Measurements from ENCODE around the gene NEK10. TPM values are rescaled to one million over a fixed set of nuclear protein-coding genes. Genes with fewer than 3 reads are reported as not detected.

Gene NEK10
- total RNA-seq, 3 donors from 2014 or later (not counting 1 experiment from before 2014, with no cell fraction given): 0.68 to 1.6 (median 0.80) TPM

DNA sequence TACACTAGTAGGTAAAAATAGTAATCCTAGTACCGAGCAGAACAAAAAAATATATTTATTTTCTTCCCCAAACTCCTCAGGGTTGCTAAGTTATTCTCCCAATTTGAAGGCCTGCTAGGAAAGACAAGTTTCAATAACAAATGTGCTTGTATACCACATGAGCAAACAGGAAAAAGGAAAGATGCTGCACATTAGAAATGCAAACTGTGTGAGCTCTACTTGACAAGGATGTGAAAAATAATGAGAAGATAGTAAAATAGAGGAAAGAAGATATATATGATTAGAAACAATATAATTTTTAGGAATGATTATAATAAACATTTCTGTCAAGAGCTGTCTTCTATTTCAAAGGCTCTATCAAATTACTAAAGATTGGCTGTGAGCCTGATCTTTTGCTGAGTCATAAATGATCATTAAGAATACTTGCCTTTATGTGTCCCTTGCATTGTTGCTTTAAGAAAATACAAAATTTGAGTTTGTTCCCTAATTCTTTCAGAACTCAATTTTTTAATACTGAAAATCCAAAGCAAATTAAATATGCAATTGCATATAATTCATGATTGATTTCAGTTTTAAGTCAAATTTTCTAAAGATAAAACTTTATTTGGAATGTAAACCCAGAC is 174.2 kb downstream of the NEK10 start:
- Mint-ChIP-seq H3K4me1 (no peaks in the 10 kb centered on the region), H3K36me3 (no peaks in the 10 kb centered on the region), H3K27ac (no peak overlapping the region), H3K27me3 (ENCODE audit: low read depth in 2 of 2) (no peaks in the 10 kb centered on the region), H3K9me3 (peaks cover 0 to 2% of the 10 kb centered on the region in 2 donors), H3K4me3 (no peak overlapping the region)
- no peak for ATAC-seq
- WGBS (ENCODE audit: insufficient coverage): no CpG with 5 or more reads among the region's 1 CpG
- intact Hi-C loops (cut with micrococcal nuclease): no loop called here
- no peak for DNase-seq
- TF ChIP-seq, protein P1, sequence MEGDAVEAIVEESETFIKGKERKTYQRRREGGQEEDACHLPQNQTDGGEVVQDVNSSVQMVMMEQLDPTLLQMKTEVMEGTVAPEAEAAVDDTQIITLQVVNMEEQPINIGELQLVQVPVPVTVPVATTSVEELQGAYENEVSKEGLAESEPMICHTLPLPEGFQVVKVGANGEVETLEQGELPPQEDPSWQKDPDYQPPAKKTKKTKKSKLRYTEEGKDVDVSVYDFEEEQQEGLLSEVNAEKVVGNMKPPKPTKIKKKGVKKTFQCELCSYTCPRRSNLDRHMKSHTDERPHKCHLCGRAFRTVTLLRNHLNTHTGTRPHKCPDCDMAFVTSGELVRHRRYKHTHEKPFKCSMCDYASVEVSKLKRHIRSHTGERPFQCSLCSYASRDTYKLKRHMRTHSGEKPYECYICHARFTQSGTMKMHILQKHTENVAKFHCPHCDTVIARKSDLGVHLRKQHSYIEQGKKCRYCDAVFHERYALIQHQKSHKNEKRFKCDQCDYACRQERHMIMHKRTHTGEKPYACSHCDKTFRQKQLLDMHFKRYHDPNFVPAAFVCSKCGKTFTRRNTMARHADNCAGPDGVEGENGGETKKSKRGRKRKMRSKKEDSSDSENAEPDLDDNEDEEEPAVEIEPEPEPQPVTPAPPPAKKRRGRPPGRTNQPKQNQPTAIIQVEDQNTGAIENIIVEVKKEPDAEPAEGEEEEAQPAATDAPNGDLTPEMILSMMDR (IDR thresholded peaks at IDR 0.05): no peak
- Histone ChIP-seq H3K27ac (ENCODE audit: low read length) (no peak overlapping the region), H3K4me1 (ENCODE audit: control insufficient read depth, insufficient read depth, low read length) (no peaks in the 10 kb centered on the region), H3K9me3 (ENCODE audit: control insufficient read depth, insufficient read depth, low read length) (no peaks in the 10 kb centered on the region), H3K4me3 (ENCODE audit: low read length) (no peak overlapping the region), H3K36me3 (ENCODE audit: control insufficient read depth, insufficient read depth, low read length) (no peaks in the 10 kb centered on the region), H3K27me3 (ENCODE audit: control insufficient read depth, insufficient read depth, low read length) (no peaks in the 10 kb centered on the region)

DNA sequence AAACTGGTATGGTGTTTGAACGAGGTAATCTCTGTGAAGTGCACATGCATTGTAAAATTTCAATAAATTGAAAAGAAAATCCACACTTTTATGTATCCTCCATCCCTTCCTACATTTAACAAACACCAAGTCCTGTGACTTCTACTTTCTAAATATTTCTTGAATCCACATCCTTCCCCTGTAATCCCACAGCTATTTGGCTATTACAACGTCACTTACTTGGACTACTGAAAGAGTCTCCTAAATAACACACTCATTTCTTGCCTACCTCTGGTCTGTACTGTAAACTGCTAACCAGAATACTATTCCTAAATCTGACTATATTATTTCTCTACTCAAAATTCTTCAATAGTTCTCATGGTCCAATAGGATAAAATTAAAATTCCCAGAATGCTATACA is 176.1 kb downstream of the NEK10 start:
- Histone ChIP-seq H3K27ac (ENCODE audit: low read length) (no peak overlapping the region), H3K36me3 (ENCODE audit: control insufficient read depth, insufficient read depth, low read length) (no peaks in the 10 kb centered on the region), H3K4me3 (ENCODE audit: low read length) (no peak overlapping the region), H3K27me3 (ENCODE audit: control insufficient read depth, insufficient read depth, low read length) (no peaks in the 10 kb centered on the region), H3K9me3 (ENCODE audit: control insufficient read depth, insufficient read depth, low read length) (no peaks in the 10 kb centered on the region), H3K4me1 (ENCODE audit: control insufficient read depth, insufficient read depth, low read length) (no peaks in the 10 kb centered on the region)
- Mint-ChIP-seq H3K36me3 (no peaks in the 10 kb centered on the region), H3K27ac (no peak overlapping the region), H3K4me3 (no peak overlapping the region), H3K27me3 (ENCODE audit: low read depth in 2 of 2) (no peaks in the 10 kb centered on the region), H3K4me1 (no peaks in the 10 kb centered on the region), H3K9me3 (no peaks in the 10 kb centered on the region)
- ATAC-seq: no peak
- TF ChIP-seq, protein P1 (IDR thresholded peaks at IDR 0.05): no peak
- no peak for DNase-seq
- 77% methylated on average over 2 of the region's 2 CpGs for WGBS (ENCODE audit: insufficient coverage)
- intact Hi-C loops (cut with micrococcal nuclease): no loop called here

DNA sequence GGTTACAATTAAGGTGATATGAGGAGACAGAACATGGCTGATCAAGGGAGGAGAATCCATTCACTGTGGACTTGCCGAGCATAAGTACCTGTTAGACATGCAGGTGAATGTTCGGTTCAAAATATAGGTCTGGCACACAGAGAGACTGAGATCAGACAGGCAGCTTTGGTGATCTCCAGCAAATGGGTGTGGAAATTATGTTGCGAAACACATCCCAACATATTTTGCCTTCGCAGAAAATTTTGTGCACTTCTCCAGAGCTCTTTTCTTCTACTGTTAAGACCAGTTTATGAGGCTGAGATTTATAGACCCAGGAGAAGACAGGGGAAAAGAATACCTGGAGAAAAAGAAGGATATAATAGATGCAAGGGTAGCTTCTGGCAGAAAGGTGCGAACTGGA is 183.2 kb downstream of the NEK10 start:
- no peak overlapping the region for H3K27ac Mint-ChIP-seq
- intact Hi-C loops (cut with micrococcal nuclease): no loop called here
- no peaks in the 10 kb centered on the region for H3K4me1 Mint-ChIP-seq
- WGBS (ENCODE audit: insufficient coverage): 77% methylated on average over 2 of the region's 5 CpGs
- Histone ChIP-seq H3K27ac (ENCODE audit: low read length) (no peak overlapping the region), H3K36me3 (ENCODE audit: control insufficient read depth, insufficient read depth, low read length) (no peaks in the 10 kb centered on the region), H3K9me3 (ENCODE audit: control insufficient read depth, insufficient read depth, low read length) (no peaks in the 10 kb centered on the region), H3K27me3 (ENCODE audit: control insufficient read depth, insufficient read depth, low read length) (no peaks in the 10 kb centered on the region), H3K4me1 (ENCODE audit: control insufficient read depth, insufficient read depth, low read length) (no peaks in the 10 kb centered on the region), H3K4me3 (ENCODE audit: low read length) (no peak overlapping the region)
- DNase-seq: no peak
- H3K27me3 Mint-ChIP-seq (ENCODE audit: low read depth in 2 of 2): peaks cover 0 to 3% of the 10 kb centered on the region in 2 donors
- TF ChIP-seq, protein P1 (IDR thresholded peaks at IDR 0.05): no peak
- H3K4me3 Mint-ChIP-seq: no peak overlapping the region
- H3K9me3 Mint-ChIP-seq: no peaks in the 10 kb centered on the region
- ATAC-seq: no peak
- no peaks in the 10 kb centered on the region for H3K36me3 Mint-ChIP-seq
